ENCODE results near the gene TXLNA.

DNA sequence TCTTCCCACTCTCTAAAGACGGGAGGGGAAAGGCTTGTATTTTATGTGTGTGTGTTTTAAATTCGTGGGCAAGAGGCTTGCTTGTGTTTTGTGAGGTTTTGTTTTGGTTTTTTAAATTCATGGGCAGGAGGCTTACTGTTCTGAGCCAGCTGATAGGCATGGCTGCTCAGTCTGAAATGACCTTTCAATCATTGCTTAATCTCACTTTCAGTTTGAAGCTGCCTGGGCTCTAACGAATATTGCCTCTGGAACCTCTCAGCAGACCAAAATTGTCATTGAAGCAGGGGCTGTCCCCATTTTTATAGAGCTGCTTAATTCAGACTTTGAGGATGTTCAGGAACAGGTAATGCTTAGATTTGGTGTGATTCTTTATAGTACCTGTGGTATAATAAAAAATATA is 20.3 kb upstream of the TXLNA start:
- TF ChIP-seq, protein P1, sequence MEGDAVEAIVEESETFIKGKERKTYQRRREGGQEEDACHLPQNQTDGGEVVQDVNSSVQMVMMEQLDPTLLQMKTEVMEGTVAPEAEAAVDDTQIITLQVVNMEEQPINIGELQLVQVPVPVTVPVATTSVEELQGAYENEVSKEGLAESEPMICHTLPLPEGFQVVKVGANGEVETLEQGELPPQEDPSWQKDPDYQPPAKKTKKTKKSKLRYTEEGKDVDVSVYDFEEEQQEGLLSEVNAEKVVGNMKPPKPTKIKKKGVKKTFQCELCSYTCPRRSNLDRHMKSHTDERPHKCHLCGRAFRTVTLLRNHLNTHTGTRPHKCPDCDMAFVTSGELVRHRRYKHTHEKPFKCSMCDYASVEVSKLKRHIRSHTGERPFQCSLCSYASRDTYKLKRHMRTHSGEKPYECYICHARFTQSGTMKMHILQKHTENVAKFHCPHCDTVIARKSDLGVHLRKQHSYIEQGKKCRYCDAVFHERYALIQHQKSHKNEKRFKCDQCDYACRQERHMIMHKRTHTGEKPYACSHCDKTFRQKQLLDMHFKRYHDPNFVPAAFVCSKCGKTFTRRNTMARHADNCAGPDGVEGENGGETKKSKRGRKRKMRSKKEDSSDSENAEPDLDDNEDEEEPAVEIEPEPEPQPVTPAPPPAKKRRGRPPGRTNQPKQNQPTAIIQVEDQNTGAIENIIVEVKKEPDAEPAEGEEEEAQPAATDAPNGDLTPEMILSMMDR (IDR thresholded peaks at IDR 0.05) = no peak
- no peak for TF ChIP-seq EZH2 (IDR thresholded peaks at IDR 0.05)
- TF ChIP-seq EZH2phosphoT487 (IDR thresholded peaks at IDR 0.05) = no peak
